ENCODE results near the gene CIT.

The CIT gene, protein sequence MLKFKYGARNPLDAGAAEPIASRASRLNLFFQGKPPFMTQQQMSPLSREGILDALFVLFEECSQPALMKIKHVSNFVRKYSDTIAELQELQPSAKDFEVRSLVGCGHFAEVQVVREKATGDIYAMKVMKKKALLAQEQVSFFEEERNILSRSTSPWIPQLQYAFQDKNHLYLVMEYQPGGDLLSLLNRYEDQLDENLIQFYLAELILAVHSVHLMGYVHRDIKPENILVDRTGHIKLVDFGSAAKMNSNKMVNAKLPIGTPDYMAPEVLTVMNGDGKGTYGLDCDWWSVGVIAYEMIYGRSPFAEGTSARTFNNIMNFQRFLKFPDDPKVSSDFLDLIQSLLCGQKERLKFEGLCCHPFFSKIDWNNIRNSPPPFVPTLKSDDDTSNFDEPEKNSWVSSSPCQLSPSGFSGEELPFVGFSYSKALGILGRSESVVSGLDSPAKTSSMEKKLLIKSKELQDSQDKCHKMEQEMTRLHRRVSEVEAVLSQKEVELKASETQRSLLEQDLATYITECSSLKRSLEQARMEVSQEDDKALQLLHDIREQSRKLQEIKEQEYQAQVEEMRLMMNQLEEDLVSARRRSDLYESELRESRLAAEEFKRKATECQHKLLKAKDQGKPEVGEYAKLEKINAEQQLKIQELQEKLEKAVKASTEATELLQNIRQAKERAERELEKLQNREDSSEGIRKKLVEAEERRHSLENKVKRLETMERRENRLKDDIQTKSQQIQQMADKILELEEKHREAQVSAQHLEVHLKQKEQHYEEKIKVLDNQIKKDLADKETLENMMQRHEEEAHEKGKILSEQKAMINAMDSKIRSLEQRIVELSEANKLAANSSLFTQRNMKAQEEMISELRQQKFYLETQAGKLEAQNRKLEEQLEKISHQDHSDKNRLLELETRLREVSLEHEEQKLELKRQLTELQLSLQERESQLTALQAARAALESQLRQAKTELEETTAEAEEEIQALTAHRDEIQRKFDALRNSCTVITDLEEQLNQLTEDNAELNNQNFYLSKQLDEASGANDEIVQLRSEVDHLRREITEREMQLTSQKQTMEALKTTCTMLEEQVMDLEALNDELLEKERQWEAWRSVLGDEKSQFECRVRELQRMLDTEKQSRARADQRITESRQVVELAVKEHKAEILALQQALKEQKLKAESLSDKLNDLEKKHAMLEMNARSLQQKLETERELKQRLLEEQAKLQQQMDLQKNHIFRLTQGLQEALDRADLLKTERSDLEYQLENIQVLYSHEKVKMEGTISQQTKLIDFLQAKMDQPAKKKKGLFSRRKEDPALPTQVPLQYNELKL (N-terminal part only)

DNA sequence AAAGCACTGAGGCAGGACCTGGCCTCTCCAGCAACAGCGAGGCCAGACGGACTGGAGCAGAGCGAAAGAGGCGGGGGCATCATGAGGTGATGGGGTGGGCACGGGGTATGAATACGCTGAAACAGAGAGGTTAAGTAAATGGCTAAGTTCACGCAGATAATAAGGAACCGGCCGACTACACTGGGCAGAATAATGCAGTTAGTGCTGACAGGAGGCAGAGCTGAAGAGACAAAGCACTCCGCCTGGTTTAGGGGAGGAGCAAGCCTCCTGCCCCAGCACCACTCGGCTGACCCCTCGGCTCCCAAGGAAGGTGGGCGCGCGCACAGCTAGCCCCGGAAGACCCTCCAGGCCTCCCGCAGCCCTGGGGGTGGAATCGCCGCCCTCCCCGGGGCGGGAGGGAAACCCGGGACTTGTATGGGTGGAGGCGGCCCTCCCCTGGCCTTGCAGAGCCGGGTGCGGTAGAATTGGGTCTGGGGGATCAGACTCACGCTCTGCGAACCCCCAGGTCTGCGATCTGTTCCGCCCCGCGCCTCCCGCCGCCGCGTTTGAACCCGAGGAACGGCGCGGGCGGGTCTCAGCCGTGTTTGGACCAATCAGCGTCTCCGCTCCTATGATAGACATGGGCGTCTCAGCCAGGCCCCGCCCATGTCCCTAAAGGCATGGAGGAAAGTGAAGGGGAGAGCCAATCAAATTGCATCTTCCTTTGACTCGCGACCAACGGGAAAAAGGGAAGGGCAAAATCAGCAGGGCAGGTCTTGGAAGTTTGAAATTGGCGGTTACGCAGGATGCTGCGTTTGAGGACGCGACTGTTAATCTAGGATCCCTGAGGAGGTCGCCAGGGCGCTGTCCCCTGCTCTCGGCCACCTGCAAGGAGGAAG lies at the start of gene CIT:
TSS of gene CIT (minus strand) at position 560 of the 878 bp plus-strand sequence. CDS start 1,152 bp downstream, outside the sequence.
- DNase-seq (ENCODE audit: low read depth in 2 of 2): peak; percentile 95 to 97
- peak within 1 kb of the TSS; percentile 92 to 99 for H3K4me3 ChIP-seq (replicated peaks in 1 of 2; ENCODE audit: low read depth in 2 of 2, low read length in 2 of 2)
- TF ChIP-seq, protein P1, sequence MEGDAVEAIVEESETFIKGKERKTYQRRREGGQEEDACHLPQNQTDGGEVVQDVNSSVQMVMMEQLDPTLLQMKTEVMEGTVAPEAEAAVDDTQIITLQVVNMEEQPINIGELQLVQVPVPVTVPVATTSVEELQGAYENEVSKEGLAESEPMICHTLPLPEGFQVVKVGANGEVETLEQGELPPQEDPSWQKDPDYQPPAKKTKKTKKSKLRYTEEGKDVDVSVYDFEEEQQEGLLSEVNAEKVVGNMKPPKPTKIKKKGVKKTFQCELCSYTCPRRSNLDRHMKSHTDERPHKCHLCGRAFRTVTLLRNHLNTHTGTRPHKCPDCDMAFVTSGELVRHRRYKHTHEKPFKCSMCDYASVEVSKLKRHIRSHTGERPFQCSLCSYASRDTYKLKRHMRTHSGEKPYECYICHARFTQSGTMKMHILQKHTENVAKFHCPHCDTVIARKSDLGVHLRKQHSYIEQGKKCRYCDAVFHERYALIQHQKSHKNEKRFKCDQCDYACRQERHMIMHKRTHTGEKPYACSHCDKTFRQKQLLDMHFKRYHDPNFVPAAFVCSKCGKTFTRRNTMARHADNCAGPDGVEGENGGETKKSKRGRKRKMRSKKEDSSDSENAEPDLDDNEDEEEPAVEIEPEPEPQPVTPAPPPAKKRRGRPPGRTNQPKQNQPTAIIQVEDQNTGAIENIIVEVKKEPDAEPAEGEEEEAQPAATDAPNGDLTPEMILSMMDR (IDR thresholded peaks at IDR 0.05; ENCODE audit: low read depth, low read length): no peak

DNA sequence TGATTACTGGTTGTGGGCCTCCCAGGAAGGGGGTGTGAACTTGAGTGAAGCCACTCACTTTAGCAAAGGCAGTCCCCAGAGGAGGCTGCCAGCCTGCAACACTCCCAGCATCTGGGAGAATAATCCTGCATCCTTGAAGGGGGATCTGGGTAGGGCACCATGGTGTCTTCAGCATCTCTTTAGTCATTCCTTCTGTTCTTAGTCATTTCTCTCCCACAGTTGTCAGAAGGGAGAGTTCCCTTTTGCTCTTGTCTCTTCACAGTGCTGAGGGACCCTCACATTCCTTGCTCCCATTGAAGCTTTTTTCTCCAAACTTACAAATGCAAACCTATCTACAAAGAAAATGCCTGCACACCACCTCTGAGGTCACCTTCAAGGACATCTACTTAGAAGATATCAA lies 48.1 kb upstream of the CIT start:
- TF ChIP-seq, protein P1 (IDR thresholded peaks at IDR 0.05; ENCODE audit: low read depth, low read length): no peak
- no peak for DNase-seq (ENCODE audit: low read depth in 2 of 2)

DNA sequence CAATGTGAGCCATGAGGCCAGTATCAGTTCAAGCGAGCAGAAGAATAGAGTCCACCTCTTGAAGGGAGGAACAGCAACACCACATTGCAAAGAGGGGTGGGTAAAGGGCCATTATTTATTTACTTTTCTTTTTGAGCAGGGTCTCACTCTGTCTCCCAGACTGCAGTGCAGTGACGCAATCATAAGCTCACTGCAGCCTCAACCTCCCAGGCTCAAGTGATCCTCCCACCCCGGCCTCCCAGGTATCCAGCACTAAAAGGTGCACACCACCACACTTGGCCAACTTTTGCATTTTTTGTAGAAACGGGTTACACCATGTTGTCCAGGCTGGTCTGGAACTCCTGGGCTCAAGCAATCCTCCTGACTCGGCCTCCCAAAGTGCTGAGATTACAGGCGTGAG lies 42.9 kb upstream of the CIT start:
- no peak for DNase-seq (ENCODE audit: low read depth in 2 of 2)
- TF ChIP-seq, protein P1 (IDR thresholded peaks at IDR 0.05; ENCODE audit: low read depth, low read length): no peak
- no peak overlapping the region for H3K4me3 ChIP-seq (replicated peaks in 1 of 2; ENCODE audit: low read depth in 2 of 2, low read length in 2 of 2)

More for the DNA sequence above, 48.1 kb upstream of the CIT start:
- H3K4me3 ChIP-seq (replicated peaks in 1 of 2; ENCODE audit: low read depth in 2 of 2, low read length in 2 of 2): no peak overlapping the region

DNA sequence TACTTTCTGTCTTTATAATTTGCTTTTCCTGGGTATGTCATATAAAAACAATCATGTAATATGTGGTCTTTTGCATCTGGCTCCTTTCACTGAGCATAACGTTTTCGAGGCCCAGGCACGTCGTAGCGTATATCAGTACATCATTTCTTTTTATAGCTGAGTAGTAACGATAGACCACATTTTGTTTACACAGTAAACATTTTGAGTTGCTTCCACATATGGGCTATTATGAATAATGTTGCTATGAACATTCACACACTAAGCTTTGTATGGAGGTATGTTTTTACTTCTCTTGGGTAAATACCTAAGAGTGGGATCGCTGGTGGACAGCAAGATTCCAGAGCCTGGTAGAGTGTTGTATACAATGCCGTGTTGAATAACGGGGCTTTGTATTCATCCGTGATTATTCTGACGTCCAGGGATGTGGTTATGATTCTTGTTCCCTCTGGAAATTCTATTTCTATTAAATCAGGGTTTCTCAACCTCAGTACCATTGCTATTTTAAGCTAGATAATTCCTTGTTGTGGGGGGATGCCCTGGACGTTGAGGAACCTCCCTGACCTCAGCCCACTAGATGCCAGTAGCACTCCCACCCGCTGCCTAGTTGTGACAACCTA lies 38.9 kb upstream of the CIT start:
- TF ChIP-seq, protein P1 (IDR thresholded peaks at IDR 0.05; ENCODE audit: low read depth, low read length): no peak
- DNase-seq (ENCODE audit: low read depth in 2 of 2): no peak
- H3K4me3 ChIP-seq (replicated peaks in 1 of 2; ENCODE audit: low read depth in 2 of 2, low read length in 2 of 2): no peak overlapping the region

DNA sequence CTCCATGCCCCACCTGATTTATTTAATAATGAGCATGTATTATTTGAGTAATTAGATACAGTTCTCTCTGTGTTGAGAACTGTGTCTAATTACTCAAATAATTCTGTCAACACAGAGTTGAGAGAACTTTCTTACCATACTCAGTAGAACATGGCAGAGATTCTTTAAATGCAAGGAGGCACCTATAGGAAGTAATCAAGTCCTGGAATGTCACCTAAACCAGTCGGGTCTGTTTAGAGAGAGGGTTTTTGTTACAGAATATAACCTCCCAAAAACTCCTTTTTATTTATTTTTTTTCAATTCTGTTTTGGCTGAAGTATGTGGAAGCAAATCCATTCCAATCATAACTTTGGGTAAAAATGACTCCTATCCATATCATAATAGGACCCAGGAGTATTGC lies 37.5 kb upstream of the CIT start:
- no peak overlapping the region for H3K4me3 ChIP-seq (replicated peaks in 1 of 2; ENCODE audit: low read depth in 2 of 2, low read length in 2 of 2)
- TF ChIP-seq, protein P1 (IDR thresholded peaks at IDR 0.05; ENCODE audit: low read depth, low read length): no peak
- DNase-seq (ENCODE audit: low read depth in 2 of 2): no peak

Measured in cardiac fibroblast (primary cell).